Tibial nerve (tissue), 3 donors: ENCODE data around the gene SMIM12.

Source experiments
- CTCF ChIP-seq, 5 experiments: fragments of 200-600 bp in 3 of 5; fragments of 450-650 bp in 2 of 5; sonication (generic) in 3 of 5; IDR thresholded peaks; one replicate each; pipeline ENCODE4 v1.5.1; 2016 to 2019; ENCODE audit warnings: antibody characterized with exemption in 5 of 5, mild to moderate bottlenecking in 3 of 5, moderate library complexity in 2 of 5
- POLR2A ChIP-seq, 2 donors: fragments of 450-650 bp; IDR thresholded peaks; one replicate each; pipeline ENCODE4 v1.6.1; 2017; ENCODE audit warnings: antibody characterized with exemption in 2 of 2, mild to moderate bottlenecking in 2 of 2, moderate library complexity in 2 of 2

DNA sequence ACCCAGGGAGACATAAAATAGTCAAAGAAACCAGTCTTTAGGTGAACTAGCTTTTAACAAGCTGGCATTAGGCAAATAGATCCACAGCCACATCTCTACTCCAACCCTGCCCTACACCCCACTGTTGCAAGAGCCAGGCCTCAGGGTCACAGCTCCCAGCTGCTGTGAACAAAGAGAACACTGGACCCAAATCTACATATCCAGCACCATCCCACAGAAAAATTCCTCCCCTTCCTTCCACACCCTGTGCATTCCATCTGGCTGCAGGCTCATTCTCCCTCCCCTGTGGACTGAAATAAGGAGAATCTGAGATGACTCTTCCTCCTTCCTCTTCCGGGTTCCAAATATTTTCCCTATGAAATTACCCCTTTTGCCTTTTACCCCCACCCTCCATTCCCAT is 46.7 kb upstream of the SMIM12 start:
- no peak for TF ChIP-seq POLR2A (IDR thresholded peaks at IDR 0.05)
- no peak for TF ChIP-seq CTCF (IDR thresholded peaks at IDR 0.05)
